DMS53 treated with DMSO at 0.1 percent for 48 hours (cell line): ENCODE measurements around the gene POLA1.

Experiments
- DNase-seq: peaks from one replicate; lab custom pipeline; 2025; ENCODE audit not compliant: unreplicated experiment; lab: John Stamatoyannopoulos, UW

The POLA1 gene

GRCh38 chrX:24694825-24695224 lies 1.1 kb downstream of the POLA1 start:
- DNase-seq: no peak

- DNase-seq: no peak
These were observed 2.6 kb downstream of the POLA1 start for GRCh38 chrX:24696294-24696693.

GRCh38 chrX:24702362-24703184 lies 8.9 kb downstream of the POLA1 start:
- DNase-seq: no peak

GRCh38 chrX:24703185-24703494 lies 9.4 kb downstream of the POLA1 start:
- DNase-seq: no peak

GRCh38 chrX:24718771-24719170 lies 25.1 kb downstream of the POLA1 start:
- DNase-seq: no peak

GRCh38 chrX:24720036-24720435 lies 26.3 kb downstream of the POLA1 start:
- DNase-seq: no peak

GRCh38 chrX:24728530-24728929 lies 34.8 kb downstream of the POLA1 start:
- no peak for DNase-seq

GRCh38 chrX:24732766-24733500 lies 39.2 kb downstream of the POLA1 start:
- no peak for DNase-seq

- no peak for DNase-seq
These were observed 47.6 kb downstream of the POLA1 start for GRCh38 chrX:24741330-24741729.

GRCh38 chrX:24748196-24748595 lies 54.5 kb downstream of the POLA1 start:
- no peak for DNase-seq

- DNase-seq: no peak
These were observed 66.1 kb downstream of the POLA1 start for GRCh38 chrX:24759786-24760185.

GRCh38 chrX:24760363-24761000 lies 66.8 kb downstream of the POLA1 start:
- no peak for DNase-seq

GRCh38 chrX:24761306-24761705 lies 67.6 kb downstream of the POLA1 start:
- DNase-seq: no peak

- no peak for DNase-seq
These were observed 70.3 kb downstream of the POLA1 start for GRCh38 chrX:24763989-24764388.

GRCh38 chrX:24767557-24767956 lies 73.8 kb downstream of the POLA1 start:
- no peak for DNase-seq

GRCh38 chrX:24768556-24768955 lies 74.8 kb downstream of the POLA1 start:
- no peak for DNase-seq

- DNase-seq: no peak
These were observed 80.9 kb downstream of the POLA1 start for GRCh38 chrX:24774650-24775049.

- no peak for DNase-seq
These were observed 82.2 kb downstream of the POLA1 start for GRCh38 chrX:24775891-24776290.

- DNase-seq: no peak
These were observed 83.9 kb downstream of the POLA1 start for GRCh38 chrX:24777660-24778059.

- DNase-seq: no peak
These were observed 88.3 kb downstream of the POLA1 start for GRCh38 chrX:24782011-24782410.

- DNase-seq: no peak
These were observed 95.3 kb downstream of the POLA1 start for GRCh38 chrX:24789047-24789446.

- no peak for DNase-seq
These were observed 96.4 kb downstream of the POLA1 start for GRCh38 chrX:24790166-24790565.
